Upper lobe of right lung (tissue), 1 donor: ENCODE results near the gene PARD3B. TPM values are rescaled to one million over a fixed set of nuclear protein-coding genes. Genes with fewer than 3 reads are reported as not detected.
A peak's percentile ranks its signal among the peaks of the same experiment; 100 is the strongest.

Experiments
- ATAC-seq: fragments of 200-7000 bp; cut with Tn5 transposase; one replicate; pipeline ENCODE4 v1.9.1; 2020; ENCODE audit warnings: mild to moderate bottlenecking, moderate library complexity
- DNase-seq: peaks from one replicate; pipeline ENCODE4 v3.0.0-alpha.2; 2020
- H3K27ac ChIP-seq: fragments of 200-600 bp; one replicate; pipeline ENCODE4 v1.8.0; 2022
- H3K27me3 ChIP-seq: fragments of 200-600 bp; one replicate; pipeline ENCODE4 v1.8.0; 2022; ENCODE audit warnings: mild to moderate bottlenecking
- H3K36me3 ChIP-seq: fragments of 200-600 bp; one replicate; pipeline ENCODE4 v1.8.0; 2022
- H3K4me1 ChIP-seq: fragments of 200-600 bp; one replicate; pipeline ENCODE4 v1.8.0; 2022
- H3K4me3 ChIP-seq: fragments of 200-600 bp; one replicate; pipeline ENCODE4 v1.8.0; 2022; ENCODE audit warnings: mild to moderate bottlenecking
- H3K9me3 ChIP-seq: fragments of 200-600 bp; one replicate; pipeline ENCODE4 v1.8.0; 2022
- CTCF ChIP-seq: fragments of 200-600 bp; IDR thresholded peaks from one replicate; pipeline ENCODE4 v1.8.0; 2022; ENCODE audit warnings: antibody characterized with exemption
- intact Hi-C: fragments of 100-400 bp; cut with DNase I; formaldehyde crosslinking; loops from one replicate; pipeline ENCODE4 v1.11.0; 2022
- total RNA-seq: library from RNA; stranded (reverse); fragmentation: NEBNext Ultra II Directional; extraction: Animal tissue kit (Norgen Biotek cat#: 25700); gene quantifications from one replicate; pipeline ENCODE4 v1.2.1, GENCODE V29; 2021
- donor health status: DM: no; HTN: yes; CAD: no; lungs with severe emphysema.

The PARD3B gene
- total RNA-seq, 1 donor from 2014 or later = 32.5 TPM

- H3K9me3 ChIP-seq = no peaks in the 10 kb centered on the region
- intact Hi-C loops = no loop called here
- no peak overlapping the region for H3K27ac ChIP-seq
- DNase-seq (no peak), ATAC-seq (no peak)
- H3K4me3 ChIP-seq = no peak overlapping the region
- TF ChIP-seq CTCF = no peak
- peaks cover 11% of the 10 kb centered on the region for H3K4me1 ChIP-seq
- H3K27me3 ChIP-seq = peaks cover 3% of the 10 kb centered on the region
- no peaks in the 10 kb centered on the region for H3K36me3 ChIP-seq
These were observed 1112.8 kb downstream of the PARD3B start for GRCh38 chr2:205658068-205658467.

GRCh38 chr2:205658572-205658971, 1113.3 kb downstream of the PARD3B start:
- Histone ChIP-seq H3K4me3 (no peak overlapping the region), H3K4me1 (peaks cover 11% of the 10 kb centered on the region), H3K27me3 (peaks cover 3% of the 10 kb centered on the region), H3K9me3 (no peaks in the 10 kb centered on the region), H3K36me3 (no peaks in the 10 kb centered on the region), H3K27ac (no peak overlapping the region)
- ATAC-seq (no peak), DNase-seq (no peak)
- intact Hi-C loops = no loop called here
- no peak for TF ChIP-seq CTCF

DNA sequence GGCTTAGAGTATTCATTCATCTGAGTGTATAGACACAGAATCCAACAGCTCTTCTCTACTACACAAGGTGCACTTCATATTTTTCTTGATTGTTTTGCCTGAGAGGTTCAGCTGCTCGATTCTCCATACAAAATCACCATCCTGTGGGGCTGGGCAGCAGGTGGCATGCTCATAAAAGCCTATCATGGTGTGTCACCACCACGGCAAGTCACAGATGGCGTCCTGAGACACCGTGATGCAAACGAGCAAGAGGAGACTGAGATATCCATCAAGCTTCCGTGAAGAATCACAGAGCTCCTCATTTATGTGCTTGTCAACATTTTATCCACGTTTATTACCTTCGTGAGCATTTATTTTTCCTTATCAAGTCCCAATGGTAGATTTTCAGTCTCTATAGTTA, 1114.6 kb downstream of the PARD3B start:
- H3K27ac ChIP-seq = peak overlapping the region; percentile 25

GRCh38 chr2:205660521-205661124, 1115.3 kb downstream of the PARD3B start:
- peak; percentile 12 for ATAC-seq

More for the DNA sequence above, 1114.6 kb downstream of the PARD3B start:
- intact Hi-C loops = no loop called here
- H3K9me3 ChIP-seq = no peaks in the 10 kb centered on the region
- peaks cover 11% of the 10 kb centered on the region for H3K4me1 ChIP-seq
- H3K36me3 ChIP-seq = no peaks in the 10 kb centered on the region
- no peak overlapping the region for H3K4me3 ChIP-seq
- peaks cover 3% of the 10 kb centered on the region for H3K27me3 ChIP-seq
- TF ChIP-seq CTCF = no peak
- ATAC-seq (no peak), DNase-seq (no peak)

GRCh38 chr2:205661281-205661680, 1116.0 kb downstream of the PARD3B start:
- DNase-seq = no peak
- no peak for ATAC-seq
- no peaks in the 10 kb centered on the region for H3K9me3 ChIP-seq
- peaks cover 3% of the 10 kb centered on the region for H3K27me3 ChIP-seq
- intact Hi-C loops = no loop called here
- no peak overlapping the region for H3K4me3 ChIP-seq
- peaks cover 11% of the 10 kb centered on the region for H3K4me1 ChIP-seq
- no peaks in the 10 kb centered on the region for H3K36me3 ChIP-seq
- no peak for TF ChIP-seq CTCF
- H3K27ac ChIP-seq = no peak overlapping the region

More at GRCh38 chr2:205660521-205661124, 1115.3 kb downstream of the PARD3B start:
- no peaks in the 10 kb centered on the region for H3K36me3 ChIP-seq
- H3K4me3 ChIP-seq = no peak overlapping the region
- H3K27ac ChIP-seq = no peak overlapping the region
- intact Hi-C loops = no loop called here
- no peaks in the 10 kb centered on the region for H3K9me3 ChIP-seq
- no peak for TF ChIP-seq CTCF
- DNase-seq = no peak
- H3K4me1 ChIP-seq = peaks cover 11% of the 10 kb centered on the region
- peaks cover 3% of the 10 kb centered on the region for H3K27me3 ChIP-seq
